GM12878 (cell line): ENCODE data around the gene MYLIP. TPM values are rescaled to one million over a fixed set of nuclear protein-coding genes. Genes with fewer than 3 reads are reported as not detected.

Source experiments
- ATAC-seq: fragments of 200-7000 bp; cut with Tn5 transposase; 3 replicates; pipeline ENCODE4 v1.9.1; 2020; ENCODE audit warnings: mild to moderate bottlenecking, moderate library complexity
- BruUV-seq: library from RNA; stranded (reverse); fragments of 400-500 nt; replicated peaks from 2 replicates; lab custom pipeline; 2021; lab: Mats Ljungman, UMichigan
- CTCF ChIA-PET: fragments of 300-600 bp; sonication (Branson Sonifier 250); formaldehyde crosslinking; extraction: SDS; loops from one replicate; lab custom pipeline; 2021; ENCODE audit warnings: inconsistent platforms; lab: Yijun Ruan, JAX
- POLR2A ChIA-PET: fragments of 350-600 bp; formaldehyde crosslinking; extraction: SDS; loops from one replicate; lab custom pipeline; 2021; ENCODE audit warnings: inconsistent platforms; lab: Charles Lee
- RAD21 ChIA-PET: fragments of 300-600 bp; sonication (Branson Sonifier 250); formaldehyde crosslinking; loops from one replicate; lab custom pipeline; 2023; ENCODE audit warnings: antibody characterized with exemption; ENCODE audit not compliant: unreplicated experiment; lab: Charles Lee
- SMC1A ChIA-PET: fragments of 300-600 bp; sonication (Branson Sonifier 250); formaldehyde crosslinking; loops from one replicate; lab custom pipeline; 2023; ENCODE audit not compliant: unreplicated experiment, uncharacterized antibody; lab: Charles Lee
- DNase-seq: peaks from one replicate; pipeline ENCODE4 v3.0.0-alpha.2; 2011; ENCODE audit warnings: low read depth, low spot score
- FAIRE-seq: peaks from 3 replicates; lab custom pipeline; 2011; peaks lifted over from hg19 to GRCh38; lab: Jason Lieb, UNC
- H2AFZ ChIP-seq: 2 replicates; pipeline ENCODE4 v1.6.0; 2011; ENCODE audit warnings: low read depth, low read length, control low read depth; ENCODE audit not compliant: control insufficient read depth
- H3K27ac ChIP-seq: 2 replicates; pipeline ENCODE4 v1.5.1; 2011; ENCODE audit warnings: control low read depth; ENCODE audit not compliant: control insufficient read depth, insufficient read depth
- H3K27me3 ChIP-seq, 2 experiments: replicated peaks in 1 of 2; 2 replicates each; pipeline versions ENCODE4 v1.6.0 to v1.6.1; 2011; ENCODE audit warnings: low read length in 1 of 2; ENCODE audit not compliant: control insufficient read depth in 2 of 2, insufficient read depth in 2 of 2
- H3K36me3 ChIP-seq, 2 experiments: 2 replicates each; pipeline ENCODE4 v1.5.1; 2011; ENCODE audit warnings: low read length in 1 of 2; ENCODE audit not compliant: control insufficient read depth in 2 of 2, insufficient read depth in 2 of 2
- H3K4me1 ChIP-seq: 2 replicates; pipeline ENCODE4 v1.6.1; 2011; ENCODE audit warnings: mild to moderate bottlenecking, low read length, moderate library complexity, mixed read lengths; ENCODE audit not compliant: control insufficient read depth, insufficient read depth
- H3K4me2 ChIP-seq: 2 replicates; pipeline ENCODE4 v1.6.0; 2011; ENCODE audit warnings: control low read depth; ENCODE audit not compliant: control insufficient read depth, insufficient read depth
- H3K4me3 ChIP-seq: fragments of 200-600 bp; sonication (generic); 2 replicates; pipeline ENCODE4 v1.5.1; 2016
- H3K79me2 ChIP-seq: 2 replicates; pipeline ENCODE4 v1.6.0; 2011; ENCODE audit warnings: low read length; ENCODE audit not compliant: control insufficient read depth, insufficient read depth
- H3K9ac ChIP-seq: 2 replicates; pipeline ENCODE4 v1.8.0; 2011; ENCODE audit warnings: low read length, control low read depth, mixed read lengths; ENCODE audit not compliant: control insufficient read depth, insufficient read depth
- H3K9me3 ChIP-seq: replicated peaks from 3 replicates; pipeline ENCODE4 v1.5.1; 2011; ENCODE audit warnings: mild to moderate bottlenecking, low read length; ENCODE audit not compliant: control insufficient read depth, insufficient read depth
- H4K20me1 ChIP-seq: 2 replicates; pipeline ENCODE4 v1.6.0; 2011; ENCODE audit not compliant: control insufficient read depth, insufficient read depth
- BRCA1 ChIP-seq: IDR thresholded peaks from 2 replicates; pipeline ENCODE4 v1.6.1; 2011; ENCODE audit warnings: low read depth, low read length, improper control_type of control experiment
- CREM ChIP-seq: IDR thresholded peaks from 2 replicates; pipeline ENCODE4 v1.6.1; 2014; ENCODE audit warnings: antibody characterized with exemption, low read depth
- CUX1 ChIP-seq: IDR thresholded peaks from 2 replicates; pipeline ENCODE4 v1.6.1; 2012; ENCODE audit warnings: improper control_type of control experiment, low read depth, low read length; ENCODE audit not compliant: insufficient replicate concordance
- IRF5 ChIP-seq: fragments of 450-650 bp; IDR thresholded peaks from 2 replicates; pipeline ENCODE4 v1.6.1; 2017; ENCODE audit warnings: borderline replicate concordance
- MXI1 ChIP-seq: fragments of 150-350 bp; IDR thresholded peaks from 2 replicates; pipeline ENCODE4 v1.6.1; 2011; ENCODE audit warnings: low read depth, mild to moderate bottlenecking, inconsistent platforms, low read length, improper control_type of control experiment
- NFIC ChIP-seq: IDR thresholded peaks from 2 replicates; pipeline ENCODE4 v1.6.1; 2012; ENCODE audit warnings: low read depth, mild to moderate bottlenecking, inconsistent platforms, low read length, moderate library complexity
- NKRF ChIP-seq: fragments of 450-650 bp; conservative IDR thresholded peaks from 2 replicates; pipeline ENCODE4 v1.6.1; 2017; ENCODE audit warnings: mild to moderate bottlenecking, moderate library complexity
- PAX8 ChIP-seq: fragments of 450-650 bp; IDR thresholded peaks from 2 replicates; pipeline ENCODE4 v1.6.1; 2017; ENCODE audit warnings: mild to moderate bottlenecking, moderate library complexity
- POLR2AphosphoS2 ChIP-seq: IDR thresholded peaks from 2 replicates; pipeline ENCODE4 v1.6.1; 2011; ENCODE audit warnings: low read depth, mild to moderate bottlenecking, low read length, improper control_type of control experiment, moderate library complexity
- RBBP5 ChIP-seq: fragments of 200-600 bp; sonication (generic); conservative IDR thresholded peaks from 2 replicates; pipeline ENCODE4 v1.6.1; 2016
- SIX5 ChIP-seq: IDR thresholded peaks from 2 replicates; pipeline ENCODE4 v1.6.1; 2011; ENCODE audit warnings: mild to moderate bottlenecking, low read depth, low read length, moderate library complexity; ENCODE audit not compliant: severe bottlenecking
- STAT3 ChIP-seq: IDR thresholded peaks from 2 replicates; pipeline ENCODE4 v1.6.1; 2011; ENCODE audit warnings: low read depth, low read length, improper control_type of control experiment
- ZBED1 ChIP-seq: IDR thresholded peaks from 2 replicates; pipeline ENCODE4 v1.6.1; 2016; ENCODE audit warnings: borderline replicate concordance
- WGBS: methylation state at CpG from one replicate; pipeline ENCODE4 v1.1.6; 2016; ENCODE audit warnings: low lambda C conversion rate; ENCODE audit not compliant: insufficient replicate concordance, insufficient coverage; ENCODE audit errors: missing lambda C conversion rate; 5-methylcytosine and 5-hydroxymethylcytosine counted together
- in situ Hi-C: fragments of 300-500 bp; cut with MboI; formaldehyde crosslinking; loops from 9 replicates; pipeline ENCODE4 v1.14.3; 2018; ENCODE audit warnings: mixed read lengths
- intact Hi-C: fragments of 100-400 bp; cut with micrococcal nuclease; formaldehyde crosslinking; loops from one replicate; pipeline ENCODE4 v1.14.2; 2022; ENCODE audit not compliant: unreplicated experiment
- polyA plus RNA-seq, 11 experiments: library from polyadenylated mRNA; depleted of rRNA in 4 of 11; unstranded in 6 of 11; stranded (reverse) in 5 of 11; fragments of >200 nt; fragmentation: Nextera tagmentation in 4 of 11; fragmentation: Illumina TruSeq in 1 of 11; extraction: Ambion mirVana in 4 of 11; extraction: Trizol in 1 of 11; gene quantifications; 1 replicate in 1 of 11; 2 replicates in 10 of 11; pipeline versions ENCODE4 v1.2.1 to v1.2.3, GENCODE V29; 2011 to 2016; ENCODE audit warnings: inconsistent platforms in 2 of 11, missing spikeins in 2 of 11, low read depth in 1 of 11
- total RNA-seq, 4 experiments: library from RNA; depleted of rRNA in 3 of 4; stranded (reverse); fragments of >200 nt in 3 of 4; fragmentation: Illumina TruSeq in 1 of 4; extraction: Trizol in 1 of 4; gene quantifications; 2 replicates each; pipeline versions ENCODE4 v1.2.1 to v1.2.3, GENCODE V29; 2013 to 2021

Gene MYLIP
- total and polyA plus RNA-seq, 10 of the 15 experiments (the other 5 are each of a cell fraction or from before 2014, with no cell fraction given), result 5.3 to 123 (median 12.5) TPM

GRCh38 chr6:16179970-16180431, 51.1 kb downstream of the MYLIP start (continued):
- TF ChIP-seq BRCA1, result no peak
- TF ChIP-seq STAT3, result no peak
- no peak for TF ChIP-seq ZBED1
- TF ChIP-seq MXI1, result no peak

GRCh38 chr6:16180696-16181438, 52.0 kb downstream of the MYLIP start:
- no peaks in the 10 kb centered on the region for H3K36me3 ChIP-seq
- no peaks in the 10 kb centered on the region for H3K4me1 ChIP-seq
- no peaks in the 10 kb centered on the region for H3K27me3 ChIP-seq
- no peak overlapping the region for H3K4me2 ChIP-seq
- no peaks in the 10 kb centered on the region for H4K20me1 ChIP-seq
- DNase-seq (no peak), ATAC-seq (no peak), FAIRE-seq (no peak)
- H3K4me3 ChIP-seq, result no peak overlapping the region
- ChIA-PET RAD21 (interaction anchor here (1.0 to 5.8 kb wide), 6 partner anchors 12 to 486 kb away, joined by 3 to 129 read pairs (median 25); partner anchors contain the start of gene MYLIP), CTCF (interaction anchor here (0.5 to 3.9 kb wide), 15 partner anchors 10 to 560 kb away, joined by 3 to 92 read pairs (median 6); partner anchors contain the start of gene MYLIP), SMC1A (interaction anchor here (0.7 to 7.7 kb wide), 12 partner anchors 12 to 499 kb away, joined by 3 to 93 read pairs (median 7); no protein-coding TSS in a partner anchor), POLR2A (interaction anchor here (0.7 to 1.0 kb wide), 2 partner anchors 24 to 495 kb away, joined by 3 to 4 read pairs; no protein-coding TSS in a partner anchor)
- H3K27ac ChIP-seq, result no peak overlapping the region
- intact Hi-C loops, result no loop called here
- no peak overlapping the region for H3K9ac ChIP-seq
- in situ Hi-C loops, result loop anchor here (5.0 kb wide), 1 partner anchor 489 kb away; no protein-coding TSS in a partner anchor
- WGBS, result 94% methylated on average over 36 of the region's 45 CpGs
- H3K9me3 ChIP-seq, result no peaks in the 10 kb centered on the region; the same call in 2 of the 3 replicates
- H3K79me2 ChIP-seq, result no peaks in the 10 kb centered on the region
- no peak overlapping the region for H2AFZ ChIP-seq
- BruUV-seq, result no TSS peak
- TF ChIP-seq SIX5 (no peak), IRF5 (no peak), RBBP5 (no peak), STAT3 (no peak), POLR2AphosphoS2 (no peak), CUX1 (no peak), NFIC (no peak), CREM (no peak), PAX8 (no peak), NKRF (no peak)
